Mesendoderm (in vitro differentiated cells): ENCODE data around the gene KCNAB1.

Experiments
- DNase-seq: peaks from one replicate; pipeline ENCODE4 v3.0.0; 2013
- H2AK5ac ChIP-seq: 2 replicates; pipeline ENCODE4 v1.6.1; 2013; ENCODE audit warnings: low read length, inconsistent platforms
- H2BK120ac ChIP-seq: 2 replicates; pipeline ENCODE4 v1.6.1; 2013; ENCODE audit warnings: low read depth, mild to moderate bottlenecking, low read length, moderate library complexity, mixed read lengths
- H2BK15ac ChIP-seq: replicated peaks from 2 replicates; pipeline ENCODE4 v1.6.1; 2013; ENCODE audit warnings: low read depth, mild to moderate bottlenecking, moderate library complexity
- H2BK5ac ChIP-seq: 2 replicates; pipeline ENCODE4 v1.6.1; 2013; ENCODE audit warnings: low read length, inconsistent platforms
- H3K18ac ChIP-seq: 2 replicates; pipeline ENCODE4 v1.6.1; 2013; ENCODE audit warnings: mild to moderate bottlenecking, low read length, mixed read lengths
- H3K23ac ChIP-seq: one replicate; pipeline ENCODE4 v1.6.1; 2013; ENCODE audit warnings: low read length
- H3K27ac ChIP-seq: 2 replicates; pipeline ENCODE4 v1.5.1; 2013; ENCODE audit warnings: low read depth, mild to moderate bottlenecking, inconsistent platforms, low read length, moderate library complexity
- H3K27me3 ChIP-seq: 2 replicates; pipeline ENCODE4 v1.6.1; 2013; ENCODE audit warnings: low read length, control low read depth, mild to moderate bottlenecking, inconsistent platforms; ENCODE audit not compliant: insufficient read depth, poor library complexity
- H3K36me3 ChIP-seq: 2 replicates; pipeline ENCODE4 v1.6.1; 2013; ENCODE audit warnings: low read length, inconsistent platforms; ENCODE audit not compliant: control insufficient read depth, insufficient read depth
- H3K4ac ChIP-seq: one replicate; pipeline ENCODE4 v1.6.1; 2013; ENCODE audit warnings: low read depth, mild to moderate bottlenecking, low read length, moderate library complexity
- H3K4me1 ChIP-seq: 2 replicates; pipeline ENCODE4 v1.6.1; 2013; ENCODE audit warnings: low read depth, low read length, inconsistent platforms; ENCODE audit not compliant: control insufficient read depth
- H3K4me2 ChIP-seq: 2 replicates; pipeline ENCODE4 v1.6.1; 2013; ENCODE audit warnings: low read length
- H3K4me3 ChIP-seq: 2 replicates; pipeline ENCODE4 v1.5.1; 2013; ENCODE audit warnings: mild to moderate bottlenecking, low read length
- H3K56ac ChIP-seq: one replicate; pipeline ENCODE4 v1.6.1; 2013; ENCODE audit warnings: low read length
- H3K79me1 ChIP-seq: 2 replicates; pipeline ENCODE4 v1.6.1; 2013; ENCODE audit warnings: low read length, inconsistent platforms
- H3K79me2 ChIP-seq: 2 replicates; pipeline ENCODE4 v1.6.1; 2013; ENCODE audit warnings: mild to moderate bottlenecking, low read length; ENCODE audit not compliant: control insufficient read depth, insufficient read depth
- H3K9ac ChIP-seq: 2 replicates; pipeline ENCODE4 v1.6.1; 2013; ENCODE audit warnings: low read length, inconsistent platforms
- H4K5ac ChIP-seq: one replicate; pipeline ENCODE4 v1.6.1; 2013; ENCODE audit warnings: low read length
- H4K8ac ChIP-seq: one replicate; pipeline ENCODE4 v1.6.1; 2013; ENCODE audit warnings: low read depth, mild to moderate bottlenecking, control low read depth, low read length, moderate library complexity
- WGBS: extraction: QIAGEN DNeasy Blood & Tissue Kit; methylation state at CpG from one replicate; pipeline ENCODE4 v1.1.7; 2013; ENCODE audit warnings: low lambda C conversion rate, missing lambda C conversion rate; ENCODE audit not compliant: insufficient coverage; ENCODE audit errors: extremely low coverage; 5-methylcytosine and 5-hydroxymethylcytosine counted together

The KCNAB1 gene

DNA sequence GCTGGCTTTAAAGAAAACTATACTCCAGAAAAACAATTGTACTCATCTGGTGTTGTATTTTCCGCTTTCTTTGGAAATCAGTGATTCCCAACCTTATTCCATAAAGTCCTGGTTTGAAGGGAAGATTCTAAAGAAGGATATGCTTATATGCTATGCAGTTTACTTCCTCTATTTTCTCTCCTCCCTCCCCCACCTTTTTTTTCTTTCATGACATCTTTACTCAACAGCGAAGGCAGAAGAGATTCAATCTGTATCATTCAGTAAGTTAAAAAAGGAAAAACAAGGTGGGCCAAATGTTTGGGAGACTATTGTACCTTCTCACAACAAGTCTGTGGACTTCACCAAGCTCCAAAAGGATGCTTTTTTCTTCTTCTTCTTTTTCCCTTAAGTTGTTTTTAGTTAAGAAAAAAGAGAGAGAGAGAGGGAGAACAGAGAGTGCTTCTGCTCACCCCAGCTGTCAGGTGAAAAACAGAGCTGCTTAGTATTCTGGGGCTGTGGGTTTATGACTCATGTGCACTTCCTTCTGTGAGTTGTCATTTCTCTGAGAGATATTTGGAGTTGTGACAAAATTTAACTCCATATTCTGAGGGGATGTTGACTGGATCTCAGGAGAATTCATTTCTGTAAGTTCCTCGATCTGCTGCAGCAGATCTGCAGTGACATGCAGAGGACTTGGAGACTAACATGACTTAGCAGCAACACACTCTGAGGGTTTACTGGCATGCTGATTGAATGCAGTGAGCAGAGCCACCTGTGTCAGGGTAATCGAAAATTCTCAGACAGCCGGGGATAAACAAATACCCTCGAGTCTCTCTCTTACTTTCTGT, 363.8 kb downstream of the KCNAB1 start:
- WGBS = no CpG with 5 or more reads among the region's 6 CpGs
- Histone ChIP-seq H3K4me3 (no peak overlapping the region), H3K18ac (no peak overlapping the region), H4K5ac (peak overlapping the region; percentile 16), H3K9ac (no peak overlapping the region), H2BK5ac (no peak overlapping the region), H3K79me1 (no peaks in the 10 kb centered on the region), H3K27ac (no peak overlapping the region), H3K4me1 (no peaks in the 10 kb centered on the region), H2AK5ac (no peak overlapping the region), H4K8ac (no peak overlapping the region), H3K27me3 (no peaks in the 10 kb centered on the region), H3K36me3 (no peaks in the 10 kb centered on the region), H3K56ac (no peak overlapping the region), H2BK15ac (no peak overlapping the region), H3K4ac (no peak overlapping the region), H2BK120ac (no peak overlapping the region), H3K4me2 (no peak overlapping the region), H3K79me2 (no peaks in the 10 kb centered on the region), H3K23ac (no peak overlapping the region)
- no peak for DNase-seq

DNA sequence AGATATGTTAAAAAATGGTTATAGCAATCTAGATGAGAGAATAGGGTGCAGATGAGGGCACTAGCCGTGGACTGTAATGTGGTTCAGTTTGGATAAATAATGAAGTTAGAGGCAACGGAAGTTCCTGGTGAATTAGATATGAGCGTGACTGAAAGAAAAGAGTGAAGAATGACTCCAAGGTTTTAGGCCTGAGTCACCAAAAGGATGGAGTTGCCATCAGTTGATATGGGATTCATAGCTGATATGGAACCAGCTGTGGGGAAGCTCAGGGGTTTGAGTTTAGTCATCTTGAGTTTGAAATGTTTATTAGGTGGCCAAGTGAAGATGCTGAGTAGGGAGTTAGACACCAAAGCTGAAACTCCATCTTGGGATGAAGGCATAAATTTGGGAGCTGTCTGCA, 368.4 kb downstream of the KCNAB1 start:
- no peak overlapping the region for H2BK120ac ChIP-seq
- H4K5ac ChIP-seq = no peak overlapping the region
- no peak overlapping the region for H3K4me2 ChIP-seq
- no peaks in the 10 kb centered on the region for H3K36me3 ChIP-seq
- no peaks in the 10 kb centered on the region for H3K4me1 ChIP-seq
- no peak for DNase-seq
- H3K27me3 ChIP-seq = no peaks in the 10 kb centered on the region
- no peak overlapping the region for H2BK5ac ChIP-seq
- no peak overlapping the region for H3K18ac ChIP-seq
- WGBS = no CpG with 5 or more reads among the region's 3 CpGs
- H3K9ac ChIP-seq = no peak overlapping the region
- no peak overlapping the region for H3K27ac ChIP-seq
- H3K79me2 ChIP-seq = no peaks in the 10 kb centered on the region
- H3K4me3 ChIP-seq = no peak overlapping the region
- H2BK15ac ChIP-seq = no peak overlapping the region
- no peak overlapping the region for H3K23ac ChIP-seq
- H4K8ac ChIP-seq = no peak overlapping the region
- H3K4ac ChIP-seq = no peak overlapping the region
- no peak overlapping the region for H3K56ac ChIP-seq
- no peak overlapping the region for H2AK5ac ChIP-seq
- H3K79me1 ChIP-seq = no peaks in the 10 kb centered on the region

GRCh38 chr3:156489462-156489911, 369.1 kb downstream of the KCNAB1 start:
- no peak overlapping the region for H4K5ac ChIP-seq
- H2BK120ac ChIP-seq = no peak overlapping the region
- WGBS = no CpG with 5 or more reads among the region's 1 CpG
- H3K27ac ChIP-seq = no peak overlapping the region
- H3K79me2 ChIP-seq = no peaks in the 10 kb centered on the region
- no peak for DNase-seq
- no peaks in the 10 kb centered on the region for H3K79me1 ChIP-seq
- no peak overlapping the region for H2BK5ac ChIP-seq
- H3K9ac ChIP-seq = no peak overlapping the region
- H2BK15ac ChIP-seq = no peak overlapping the region
- no peak overlapping the region for H2AK5ac ChIP-seq
- no peaks in the 10 kb centered on the region for H3K27me3 ChIP-seq
- no peak overlapping the region for H3K18ac ChIP-seq
- H3K23ac ChIP-seq = no peak overlapping the region
- no peak overlapping the region for H3K4me3 ChIP-seq
- no peaks in the 10 kb centered on the region for H3K36me3 ChIP-seq
- no peak overlapping the region for H3K56ac ChIP-seq
- no peak overlapping the region for H3K4ac ChIP-seq
- H4K8ac ChIP-seq = no peak overlapping the region
- no peak overlapping the region for H3K4me2 ChIP-seq
- no peaks in the 10 kb centered on the region for H3K4me1 ChIP-seq

DNA sequence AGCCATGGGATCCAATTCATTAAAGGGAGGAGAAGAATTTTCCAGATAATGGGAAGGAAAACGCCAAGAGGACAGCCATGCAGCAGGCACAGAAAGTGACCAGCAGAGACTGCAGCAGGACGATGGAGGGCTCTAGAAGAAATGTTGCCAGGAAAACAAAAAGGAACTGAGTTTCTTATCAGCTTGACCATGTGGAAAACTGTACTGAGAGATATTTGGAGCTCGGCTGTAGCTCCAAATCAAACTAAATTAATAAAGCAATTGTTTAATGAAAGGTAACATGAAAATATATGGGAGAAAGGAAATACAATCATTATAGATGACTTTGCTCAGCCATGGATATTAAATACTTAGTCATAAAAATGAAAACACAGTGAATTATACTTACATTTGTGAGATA, 370.8 kb downstream of the KCNAB1 start:
- Histone ChIP-seq H3K23ac (no peak overlapping the region), H2BK120ac (no peak overlapping the region), H3K79me1 (no peaks in the 10 kb centered on the region), H2BK15ac (no peak overlapping the region), H4K8ac (no peak overlapping the region), H3K79me2 (no peaks in the 10 kb centered on the region), H3K56ac (no peak overlapping the region), H2AK5ac (no peak overlapping the region), H3K18ac (no peak overlapping the region), H3K4me1 (no peaks in the 10 kb centered on the region), H3K4me3 (no peak overlapping the region), H3K4ac (no peak overlapping the region), H3K27me3 (no peaks in the 10 kb centered on the region), H3K4me2 (no peak overlapping the region), H3K27ac (no peak overlapping the region), H3K36me3 (no peaks in the 10 kb centered on the region), H2BK5ac (no peak overlapping the region), H4K5ac (no peak overlapping the region), H3K9ac (no peak overlapping the region)
- DNase-seq = no peak
- no CpG with 5 or more reads among the region's 3 CpGs for WGBS

- H3K79me1 ChIP-seq = no peaks in the 10 kb centered on the region
- H3K4me1 ChIP-seq = no peaks in the 10 kb centered on the region
- DNase-seq = no peak
- no peak overlapping the region for H3K9ac ChIP-seq
- H3K18ac ChIP-seq = no peak overlapping the region
- H3K4me2 ChIP-seq = no peak overlapping the region
- H4K8ac ChIP-seq = no peak overlapping the region
- no peak overlapping the region for H3K23ac ChIP-seq
- no peak overlapping the region for H2BK5ac ChIP-seq
- H3K4ac ChIP-seq = no peak overlapping the region
- no peak overlapping the region for H4K5ac ChIP-seq
- no peak overlapping the region for H2BK15ac ChIP-seq
- H3K4me3 ChIP-seq = no peak overlapping the region
- no peak overlapping the region for H3K27ac ChIP-seq
- no peak overlapping the region for H3K56ac ChIP-seq
- no peaks in the 10 kb centered on the region for H3K79me2 ChIP-seq
- WGBS = no CpG with 5 or more reads among the region's 3 CpGs
- no peaks in the 10 kb centered on the region for H3K36me3 ChIP-seq
- no peak overlapping the region for H2BK120ac ChIP-seq
- no peak overlapping the region for H2AK5ac ChIP-seq
- no peaks in the 10 kb centered on the region for H3K27me3 ChIP-seq
These were observed 372.5 kb downstream of the KCNAB1 start for GRCh38 chr3:156492801-156493261.

GRCh38 chr3:156493887-156494286, 373.5 kb downstream of the KCNAB1 start:
- no peak overlapping the region for H3K27ac ChIP-seq
- no peaks in the 10 kb centered on the region for H3K27me3 ChIP-seq
- H3K4ac ChIP-seq = no peak overlapping the region
- H3K56ac ChIP-seq = no peak overlapping the region
- no peak overlapping the region for H4K8ac ChIP-seq
- no peak overlapping the region for H2BK5ac ChIP-seq
- DNase-seq = no peak
- no peak overlapping the region for H3K23ac ChIP-seq
- H3K9ac ChIP-seq = no peak overlapping the region
- no peaks in the 10 kb centered on the region for H3K4me1 ChIP-seq
- no peaks in the 10 kb centered on the region for H3K36me3 ChIP-seq
- no peak overlapping the region for H3K4me2 ChIP-seq
- no peak overlapping the region for H4K5ac ChIP-seq
- no peak overlapping the region for H2BK15ac ChIP-seq
- H3K79me1 ChIP-seq = no peaks in the 10 kb centered on the region
- H3K4me3 ChIP-seq = no peak overlapping the region
- H3K79me2 ChIP-seq = no peaks in the 10 kb centered on the region
- no CpG with 5 or more reads among the region's 3 CpGs for WGBS
- H3K18ac ChIP-seq = no peak overlapping the region
- no peak overlapping the region for H2BK120ac ChIP-seq
- no peak overlapping the region for H2AK5ac ChIP-seq
